Measurements from ENCODE around the gene KCNJ14. TPM values are rescaled to one million over a fixed set of nuclear protein-coding genes. Genes with fewer than 3 reads are reported as not detected.

KCNJ14 gene
- total RNA-seq: 0.57 and 0.66 TPM in 2 replicates

DNA sequence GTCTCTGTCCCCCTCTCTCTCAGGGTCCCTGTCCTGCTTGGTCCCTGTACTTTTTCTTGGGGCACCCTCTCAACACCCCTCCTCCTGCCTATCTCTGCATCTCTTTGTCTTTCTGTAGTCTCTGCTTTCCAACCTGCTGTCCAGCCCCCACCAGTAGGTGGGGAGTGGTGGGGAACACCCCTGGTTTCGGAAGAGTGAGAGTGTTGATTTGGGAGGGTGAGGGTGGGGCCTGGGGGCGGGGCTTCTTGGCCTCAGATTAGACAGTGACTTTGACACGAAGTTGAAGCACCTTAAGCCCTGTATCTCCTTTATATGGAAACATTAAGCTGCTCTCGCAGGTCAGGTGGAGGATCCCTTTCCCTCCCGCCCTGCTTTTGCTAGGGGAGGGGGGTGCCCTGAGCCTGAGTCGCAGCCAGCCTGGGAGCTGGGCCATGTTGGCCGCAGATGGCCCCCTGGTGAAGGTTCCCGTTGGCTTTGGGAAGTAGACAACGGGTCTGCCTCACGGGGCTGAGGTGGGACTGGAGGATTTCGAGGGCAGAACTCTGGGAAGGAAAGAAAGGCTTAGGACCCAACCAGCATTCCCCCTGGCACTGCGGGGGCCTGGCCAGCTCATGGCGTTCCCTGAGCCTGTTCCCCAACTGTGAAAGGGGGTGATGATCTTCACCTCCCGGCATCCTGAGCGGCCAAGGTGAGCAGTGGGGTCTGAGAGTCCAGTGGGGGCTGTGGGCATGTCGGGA is at the start of gene KCNJ14:
Gene KCNJ14, plus strand, starts transcription at position 404 of the 737 bp plus-strand sequence. CDS start 6,151 bp downstream, outside the sequence.

DNA sequence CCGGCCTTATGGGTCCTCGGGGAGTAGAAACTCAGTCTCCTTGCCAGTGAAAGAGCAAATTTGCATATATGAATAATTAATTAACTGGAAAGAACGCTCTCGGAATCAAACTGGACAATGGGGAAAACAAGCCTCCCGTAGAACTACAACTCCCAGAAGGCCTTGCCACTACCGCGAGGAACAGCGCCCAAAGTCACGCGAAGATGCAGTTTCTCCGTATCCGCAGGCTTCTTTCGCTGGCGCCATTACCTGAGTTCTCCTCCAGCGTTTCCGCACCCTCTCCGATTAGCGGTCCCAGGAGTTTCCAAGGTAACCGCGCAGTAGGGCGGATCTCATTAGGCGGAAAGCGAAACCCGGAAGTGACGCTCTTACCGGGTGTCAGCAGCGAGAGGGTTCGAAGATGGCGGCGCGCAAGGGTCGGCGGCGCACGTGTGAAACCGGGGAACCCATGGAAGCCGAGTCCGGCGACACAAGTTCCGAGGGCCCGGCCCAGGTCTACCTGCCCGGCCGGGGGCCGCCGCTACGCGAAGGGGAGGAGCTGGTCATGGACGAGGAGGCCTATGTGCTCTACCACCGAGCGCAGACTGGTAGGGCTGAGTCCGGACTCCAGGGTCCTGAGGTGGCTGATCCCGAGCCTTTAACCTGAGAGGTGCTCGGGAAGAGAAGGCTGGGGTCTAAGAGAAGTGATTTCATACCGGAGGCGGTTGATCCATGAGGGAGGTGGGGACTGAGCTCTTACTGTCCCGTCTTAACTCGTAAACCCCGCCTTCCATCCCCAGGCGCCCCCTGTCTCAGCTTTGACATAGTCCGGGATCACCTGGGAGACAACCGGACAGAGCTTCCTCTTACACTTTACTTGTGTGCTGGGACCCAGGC is 9.5 kb upstream of the KCNJ14 start, which contains the start of gene GRWD1:
Gene GRWD1, plus strand, starts transcription at position 378 of the 876 bp plus-strand sequence. Its CDS starts 23 bp downstream, at position 401.

DNA sequence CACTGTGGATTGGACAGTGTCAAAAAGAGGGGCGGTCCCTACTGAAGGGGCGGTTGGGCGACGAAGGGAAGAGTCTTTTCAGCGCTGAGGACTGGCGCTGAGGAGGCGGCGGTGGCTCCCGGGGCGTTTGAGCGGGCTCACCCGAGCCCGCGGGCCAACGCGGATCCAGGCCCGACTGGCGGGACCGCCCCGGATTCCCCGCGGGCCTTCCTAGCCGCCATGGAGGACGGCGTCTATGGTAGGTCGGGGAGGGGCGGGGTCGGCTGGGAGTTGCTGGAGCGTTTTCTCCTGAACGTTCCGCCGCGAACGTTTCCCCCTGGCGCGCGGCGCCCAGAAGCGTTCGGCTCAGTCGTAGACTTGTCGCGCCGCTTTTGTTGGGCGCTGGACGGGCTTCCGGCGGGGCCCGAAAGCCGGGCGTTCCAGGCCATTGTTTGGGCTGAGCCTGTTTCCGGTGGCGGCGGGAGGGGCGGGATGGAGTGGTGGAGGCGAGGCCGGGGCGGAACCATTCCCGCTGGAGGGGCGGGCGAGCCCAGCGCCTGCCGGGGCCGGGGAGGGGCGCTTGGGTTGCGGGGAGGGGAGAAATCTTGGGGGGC is 14.0 kb downstream of the KCNJ14 start, which contains the start of gene CYTH2:
Gene CYTH2, plus strand, starts transcription at position 81 of the 593 bp plus-strand sequence. Its CDS starts 139 bp downstream, at position 220.

DNA sequence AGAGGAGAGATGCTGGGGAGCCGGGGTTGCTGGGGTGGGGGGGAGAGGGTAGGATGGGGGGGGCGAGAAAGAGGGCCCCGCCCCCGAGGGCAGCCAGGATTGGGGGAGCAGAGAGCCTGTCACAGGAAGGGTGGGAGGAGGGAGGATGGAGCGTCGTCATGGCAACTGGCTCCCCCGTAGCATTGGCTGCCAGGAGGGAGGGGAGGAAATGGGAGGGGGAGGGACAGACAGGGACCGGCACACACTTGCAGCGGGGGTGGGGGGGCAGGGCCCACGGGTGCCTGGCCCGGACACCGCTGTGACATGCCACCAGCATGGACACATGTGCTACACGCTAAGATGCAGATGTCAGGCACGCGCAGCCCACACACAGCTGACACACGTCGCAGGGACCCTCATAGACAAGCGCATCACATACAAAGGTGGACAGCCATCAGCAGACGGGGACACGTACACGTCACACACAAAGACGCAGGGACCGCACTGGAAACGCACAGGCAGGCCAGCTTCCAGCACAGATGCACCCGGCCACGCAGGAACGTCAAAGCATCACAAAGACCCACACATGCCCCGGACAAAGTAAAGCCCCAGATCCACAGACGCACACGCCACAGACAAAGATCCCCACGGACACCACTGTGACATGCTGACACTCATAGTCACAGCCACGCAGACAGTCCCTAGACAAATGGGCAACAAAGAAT is 56.6 kb downstream of the KCNJ14 start, which contains the start of gene LMTK3:
Gene LMTK3, minus strand, starts transcription at position 36 of the 704 bp plus-strand sequence. CDS start 259 bp downstream, outside the sequence.

Other genes starting within 250 kb of the KCNJ14 start
- gene CARD8, start 199.7 kb upstream of the KCNJ14 start, total RNA-seq: 220 and 254 TPM in 2 replicates
- gene ZNF114, start 185.5 kb upstream of the KCNJ14 start, total RNA-seq: 1.5 and 3.2 TPM in 2 replicates
- 33.2 and 47.0 TPM in 2 replicates for gene EMP3, start 130.0 kb upstream of the KCNJ14 start, total RNA-seq
- gene TMEM143, start 91.6 kb upstream of the KCNJ14 start, total RNA-seq: 4.4 and 5.0 TPM in 2 replicates
- gene SYNGR4, start 91.2 kb upstream of the KCNJ14 start, total RNA-seq: not detected in 2 replicates
- gene KDELR1, start 64.0 kb upstream of the KCNJ14 start, total RNA-seq: 80.3 and 101 TPM in 2 replicates
- gene GRIN2D, start 61.9 kb upstream of the KCNJ14 start, total RNA-seq: 0.40 and 0.57 TPM in 2 replicates
- 48.3 and 54.2 TPM in 2 replicates for gene GRWD1, start 9.6 kb upstream of the KCNJ14 start, total RNA-seq
- 65.1 and 96.0 TPM in 2 replicates for gene CYTH2, start 13.8 kb downstream of the KCNJ14 start, total RNA-seq
- under 0.01 and 0.22 TPM in 2 replicates for gene LMTK3, start 56.3 kb downstream of the KCNJ14 start, total RNA-seq
- not detected in 2 replicates for gene SULT2B1, start 96.6 kb downstream of the KCNJ14 start, total RNA-seq
- gene SPACA4, start 151.2 kb downstream of the KCNJ14 start, total RNA-seq: not detected in 2 replicates
- gene FAM83E, start 159.5 kb downstream of the KCNJ14 start, total RNA-seq: 0.27 and 0.57 TPM in 2 replicates
- gene RPL18, start 163.6 kb downstream of the KCNJ14 start, total RNA-seq: 1,558 and 1,662 TPM in 2 replicates
- 11.3 and 11.7 TPM in 2 replicates for gene SPHK2, start 163.9 kb downstream of the KCNJ14 start, total RNA-seq
- 0.80 and 1.3 TPM in 2 replicates for gene DBP, start 181.8 kb downstream of the KCNJ14 start, total RNA-seq
- gene CA11, start 190.6 kb downstream of the KCNJ14 start, total RNA-seq: 0.27 and 1.2 TPM in 2 replicates
- not detected in 2 replicates for gene NTN5, start 217.4 kb downstream of the KCNJ14 start, total RNA-seq
- not detected in 2 replicates for gene FUT2, start 240.4 kb downstream of the KCNJ14 start, total RNA-seq